Progenitor cell of endocrine pancreas (in vitro differentiated cells): ENCODE measurements around the gene GCGR. TPM values are rescaled to one million over a fixed set of nuclear protein-coding genes. Genes with fewer than 3 reads are reported as not detected.

Experiments
- DNase-seq: peaks from one replicate; pipeline ENCODE4 v3.0.0; 2021; ENCODE audit warnings: low spot score; ENCODE audit not compliant: unreplicated experiment
- H3K27ac Mint-ChIP-seq: 2 replicates; pipeline ENCODE4 v1.8.0; 2021; ENCODE audit warnings: mild to moderate bottlenecking, moderate library complexity, mixed read lengths
- H3K27me3 Mint-ChIP-seq: 2 replicates; pipeline ENCODE4 v1.8.0; 2021; ENCODE audit warnings: mixed read lengths
- H3K36me3 Mint-ChIP-seq: 2 replicates; pipeline ENCODE4 v1.8.0; 2022; ENCODE audit warnings: mixed read lengths; ENCODE audit not compliant: insufficient read depth
- H3K4me1 Mint-ChIP-seq: 2 replicates; pipeline ENCODE4 v1.8.0; 2021; ENCODE audit warnings: low read depth, mixed read lengths
- H3K4me3 Mint-ChIP-seq: 2 replicates; pipeline ENCODE4 v1.8.0; 2021; ENCODE audit warnings: low read depth, mild to moderate bottlenecking, moderate library complexity, mixed read lengths
- H3K9me3 Mint-ChIP-seq: 2 replicates; pipeline ENCODE4 v1.8.0; 2021; ENCODE audit warnings: low read depth, mixed read lengths
- long read RNA-seq: library from polyadenylated mRNA; unstranded; transcript quantifications from one replicate; pipeline ENCODE4 v2.0.0, GENCODE V29; 2020
- total RNA-seq: library from RNA; stranded (reverse); gene quantifications from 2 replicates; pipeline ENCODE4 v1.2.1, GENCODE V29; 2021
- TF ChIP-seq, protein P1 (sequence below): fragments of 200-600 bp; sonication (generic); IDR thresholded peaks from one replicate; pipeline ENCODE4 v1.5.0; 2021; ENCODE audit warnings: antibody characterized with exemption, mild to moderate bottlenecking; ENCODE audit not compliant: unreplicated experiment

Gene GCGR
- 2.1 and 2.2 TPM in 2 replicates for total RNA-seq
- long read RNA-seq, result 0 reads

DNA sequence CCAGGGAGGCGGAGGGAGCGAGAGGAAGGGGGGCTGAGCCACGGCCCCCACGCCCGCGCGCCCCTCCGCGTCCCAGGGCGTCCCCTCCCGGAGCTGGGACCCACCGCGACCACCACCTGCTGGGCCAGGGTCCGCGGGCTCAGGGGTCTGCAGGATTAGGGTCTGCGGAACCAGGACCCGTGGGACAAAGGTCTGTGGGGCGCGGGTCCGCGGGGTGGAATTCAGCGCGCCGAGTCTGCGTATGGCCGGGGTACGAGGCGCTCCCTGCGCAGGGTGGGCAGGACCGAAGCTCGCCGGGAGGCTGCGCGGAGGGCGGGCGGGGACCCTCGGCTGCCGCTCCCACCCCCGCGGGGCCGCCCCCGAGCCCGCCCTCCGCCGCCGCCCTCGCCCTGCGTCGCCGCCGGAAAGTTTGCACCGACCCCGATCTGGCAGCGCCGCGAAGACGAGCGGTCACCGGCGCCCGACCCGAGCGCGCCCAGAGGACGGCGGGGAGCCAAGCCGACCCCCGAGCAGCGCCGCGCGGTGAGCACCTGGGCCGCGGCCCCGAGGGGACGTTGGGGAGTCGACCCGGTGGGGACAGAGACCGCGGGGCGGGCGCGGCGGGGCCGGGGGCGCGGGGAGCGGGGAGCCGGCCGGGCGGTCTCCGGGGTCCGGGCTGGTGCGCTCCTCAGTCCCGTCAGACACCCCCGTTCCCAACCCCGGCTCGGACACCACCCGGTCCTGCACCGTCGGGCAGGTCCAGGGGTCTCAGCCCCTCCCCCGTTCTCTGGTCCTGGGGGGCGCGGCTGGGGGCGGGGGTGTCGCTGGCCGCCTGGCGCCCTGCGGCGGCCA lies at the start of gene GCGR:
TSS of gene GCGR (plus strand) at position 423 of the 831 bp plus-strand sequence. CDS start 4,869 bp downstream, outside the sequence.
- DNase-seq, result no peak
- Mint-ChIP-seq H3K4me1 (no peaks in the 10 kb centered on the region), H3K9me3 (peaks cover 3% of the 10 kb centered on the region), H3K27ac (no peak within 1 kb of the TSS), H3K36me3 (peaks cover 2% of the 10 kb centered on the region), H3K27me3 (peaks cover 65% of the 10 kb centered on the region), H3K4me3 (no peak within 1 kb of the TSS)
- TF ChIP-seq, protein P1, sequence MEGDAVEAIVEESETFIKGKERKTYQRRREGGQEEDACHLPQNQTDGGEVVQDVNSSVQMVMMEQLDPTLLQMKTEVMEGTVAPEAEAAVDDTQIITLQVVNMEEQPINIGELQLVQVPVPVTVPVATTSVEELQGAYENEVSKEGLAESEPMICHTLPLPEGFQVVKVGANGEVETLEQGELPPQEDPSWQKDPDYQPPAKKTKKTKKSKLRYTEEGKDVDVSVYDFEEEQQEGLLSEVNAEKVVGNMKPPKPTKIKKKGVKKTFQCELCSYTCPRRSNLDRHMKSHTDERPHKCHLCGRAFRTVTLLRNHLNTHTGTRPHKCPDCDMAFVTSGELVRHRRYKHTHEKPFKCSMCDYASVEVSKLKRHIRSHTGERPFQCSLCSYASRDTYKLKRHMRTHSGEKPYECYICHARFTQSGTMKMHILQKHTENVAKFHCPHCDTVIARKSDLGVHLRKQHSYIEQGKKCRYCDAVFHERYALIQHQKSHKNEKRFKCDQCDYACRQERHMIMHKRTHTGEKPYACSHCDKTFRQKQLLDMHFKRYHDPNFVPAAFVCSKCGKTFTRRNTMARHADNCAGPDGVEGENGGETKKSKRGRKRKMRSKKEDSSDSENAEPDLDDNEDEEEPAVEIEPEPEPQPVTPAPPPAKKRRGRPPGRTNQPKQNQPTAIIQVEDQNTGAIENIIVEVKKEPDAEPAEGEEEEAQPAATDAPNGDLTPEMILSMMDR, result no peak

DNA sequence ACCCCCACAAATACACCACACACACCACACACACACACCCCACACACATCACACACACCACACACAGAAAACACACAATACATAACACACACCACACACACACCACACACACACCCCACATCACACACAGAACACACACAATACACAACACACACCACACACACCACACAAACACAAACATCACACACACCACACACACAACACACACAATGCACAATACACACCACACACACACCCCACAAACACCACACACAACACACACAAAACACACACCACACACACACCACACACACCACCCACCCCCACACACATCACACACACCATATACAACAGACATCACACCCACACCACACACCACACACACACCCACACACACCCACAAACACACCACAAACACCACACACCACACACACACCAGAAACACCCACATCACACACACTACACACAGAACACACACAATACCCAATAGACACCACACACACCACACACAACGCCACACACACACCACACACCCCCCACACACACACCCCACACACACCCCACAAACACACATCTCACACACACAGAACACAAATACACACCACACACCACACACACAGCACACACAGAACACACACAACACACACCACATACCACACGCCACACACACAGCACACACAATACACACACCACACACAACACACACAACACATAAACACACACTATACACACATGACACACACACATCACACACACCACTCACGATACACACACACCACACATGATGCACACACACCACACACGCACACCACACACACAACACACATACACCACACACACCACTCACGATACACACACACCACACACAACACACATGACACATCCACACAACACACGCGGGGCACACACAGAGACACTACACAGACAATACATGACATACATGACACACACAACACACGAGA lies 11.0 kb upstream of the GCGR start:
- Mint-ChIP-seq H3K36me3 (no peaks in the 10 kb centered on the region), H3K27ac (no peak overlapping the region), H3K27me3 (no peaks in the 10 kb centered on the region), H3K9me3 (no peaks in the 10 kb centered on the region), H3K4me3 (no peak overlapping the region), H3K4me1 (no peaks in the 10 kb centered on the region)
- TF ChIP-seq, protein P1, result no peak
- DNase-seq, result no peak

DNA sequence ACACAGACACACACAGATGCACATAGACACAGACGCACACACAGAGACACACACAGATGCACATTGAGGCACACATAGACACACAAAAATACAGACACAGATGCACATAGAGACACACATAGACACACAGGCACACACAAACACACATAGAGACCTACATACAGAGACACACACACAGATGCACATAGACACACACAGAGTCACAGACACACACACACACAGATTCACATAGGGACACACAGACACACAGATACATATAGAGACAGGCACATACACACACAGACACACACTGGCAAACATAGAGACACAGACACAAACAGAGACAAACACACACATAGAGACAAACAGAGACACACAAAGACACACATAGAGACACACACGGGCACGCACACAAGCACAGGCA lies 9.9 kb upstream of the GCGR start:
- Mint-ChIP-seq H3K4me3 (no peak overlapping the region), H3K36me3 (no peaks in the 10 kb centered on the region), H3K27me3 (no peaks in the 10 kb centered on the region), H3K4me1 (no peaks in the 10 kb centered on the region), H3K27ac (no peak overlapping the region), H3K9me3 (no peaks in the 10 kb centered on the region)
- TF ChIP-seq, protein P1, result no peak
- DNase-seq, result no peak

DNA sequence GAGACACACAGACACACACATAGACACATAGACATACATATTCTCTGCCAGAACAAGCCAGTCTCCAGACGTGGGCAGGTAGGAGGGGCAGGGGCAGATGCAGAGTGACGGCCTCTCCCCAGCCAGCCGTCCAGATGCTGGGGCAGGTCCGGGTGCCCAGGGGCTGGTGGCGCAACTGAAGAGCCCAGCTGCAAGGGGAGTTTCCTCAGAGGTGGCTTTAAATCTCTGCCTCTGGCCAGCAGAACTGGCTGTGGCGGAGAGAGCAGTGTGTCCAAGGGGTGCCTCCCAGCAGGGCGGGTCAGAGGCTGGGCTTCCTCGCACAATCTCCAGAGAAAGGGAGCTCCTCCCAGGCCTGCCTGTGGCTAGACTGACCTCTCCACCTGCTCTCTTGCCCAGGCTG lies 9.4 kb upstream of the GCGR start:
- Mint-ChIP-seq H3K27me3 (peaks cover 1% of the 10 kb centered on the region), H3K9me3 (no peaks in the 10 kb centered on the region), H3K4me1 (no peaks in the 10 kb centered on the region), H3K27ac (no peak overlapping the region), H3K36me3 (no peaks in the 10 kb centered on the region), H3K4me3 (no peak overlapping the region)
- TF ChIP-seq, protein P1, result no peak
- no peak for DNase-seq

DNA sequence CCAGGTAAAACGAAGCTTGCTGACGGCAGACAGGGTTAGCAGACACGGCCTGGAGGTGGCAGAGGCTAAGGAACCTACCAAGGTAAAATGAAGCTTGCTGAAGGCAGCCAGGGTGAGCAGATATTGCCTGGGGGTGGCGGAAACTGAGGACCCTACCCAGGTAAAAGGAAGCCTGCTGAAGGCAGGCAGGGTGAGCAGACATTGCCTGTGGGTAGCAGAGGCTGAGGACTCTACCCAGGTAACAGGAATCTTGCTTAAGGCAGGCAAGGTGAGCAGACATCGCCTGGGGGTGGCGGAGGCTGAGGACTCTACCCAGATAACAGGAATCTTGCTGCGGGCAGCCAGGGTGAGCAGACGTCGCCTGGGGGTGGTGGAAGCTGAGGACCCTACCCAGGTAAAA lies 2.6 kb upstream of the GCGR start:
- Mint-ChIP-seq H3K9me3 (peaks cover 3% of the 10 kb centered on the region), H3K4me1 (no peaks in the 10 kb centered on the region), H3K4me3 (no peak overlapping the region), H3K36me3 (peaks cover 2% of the 10 kb centered on the region), H3K27me3 (peaks cover 49% of the 10 kb centered on the region), H3K27ac (no peak overlapping the region)
- TF ChIP-seq, protein P1, result no peak
- no peak for DNase-seq
